HG03558 (cell line): ENCODE data around the gene ZNF490.
"Not testable (repeated sequence)": the region's sequence is repeated elsewhere in the genome, so short reads cannot be mapped to it uniquely, and the experiment has no call there.

Experiments
- ATAC-seq: cut with Tn5 transposase; IDR thresholded peaks from one replicate; pipeline ENCODE4 v1.9.1; 2021; ENCODE audit warnings: moderate number of reproducible peaks; ENCODE audit not compliant: unreplicated experiment; ENCODE audit errors: extremely low read depth

ZNF490 gene

GRCh38 chr19:12610540-12611360 is at the start of gene ZNF490, which contains the start of gene ZNF791:
Gene ZNF490, minus strand, starts transcription at chr19:12610813. Its CDS starts 133 bp downstream, at chr19:12610680.
Gene ZNF791, plus strand, starts transcription at chr19:12610920. Its CDS starts 160 bp downstream, at chr19:12611080.
- ATAC-seq: peak; percentile 39

- ATAC-seq: no peak
Measured at GRCh38 chr19:12657966-12658365, 47.4 kb upstream of the ZNF490 start.

GRCh38 chr19:12656899-12657571 is 46.4 kb upstream of the ZNF490 start:
- no peak for ATAC-seq

DNA sequence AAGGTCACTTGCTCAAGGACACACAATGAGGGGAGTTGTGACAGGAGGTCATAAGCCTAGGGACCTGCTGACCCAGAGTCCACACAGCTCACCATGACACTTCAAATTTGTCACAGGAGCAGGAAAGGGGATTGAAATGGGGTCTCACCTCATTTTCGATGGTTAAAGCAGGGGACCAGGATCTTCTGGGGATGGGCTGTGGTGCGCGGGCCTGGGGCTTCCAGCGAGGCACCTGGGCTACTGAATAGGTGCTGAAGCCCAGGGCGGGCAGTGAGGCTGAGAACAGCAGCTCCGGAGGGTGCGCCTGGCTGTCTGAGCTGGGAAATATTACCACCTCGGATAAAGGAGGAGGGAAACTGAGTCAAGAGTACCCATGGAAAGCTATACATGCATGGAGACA is 44.9 kb upstream of the ZNF490 start:
- no peak for ATAC-seq

GRCh38 chr19:12652219-12652618 is 41.6 kb upstream of the ZNF490 start:
- no peak for ATAC-seq

DNA sequence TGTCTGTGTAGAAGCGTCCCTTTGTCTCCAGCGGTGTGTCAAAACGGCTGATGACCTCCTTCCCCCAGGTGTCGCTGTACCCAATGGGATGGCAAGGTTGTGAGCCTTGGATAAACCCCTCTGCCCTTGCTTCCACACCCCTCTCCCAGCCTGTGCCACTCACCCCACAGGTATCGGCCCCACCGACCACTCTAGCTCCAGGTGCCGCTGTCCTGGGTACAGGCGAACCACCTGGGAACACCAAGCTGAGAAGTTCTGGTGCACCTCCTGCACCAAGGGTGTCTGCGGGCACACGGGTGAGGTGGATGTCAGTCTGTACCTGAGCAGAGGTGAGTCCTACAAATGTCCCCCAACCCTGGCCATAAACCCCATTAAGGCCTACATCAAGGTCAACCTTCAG is 39.3 kb upstream of the ZNF490 start:
- ATAC-seq: no peak

DNA sequence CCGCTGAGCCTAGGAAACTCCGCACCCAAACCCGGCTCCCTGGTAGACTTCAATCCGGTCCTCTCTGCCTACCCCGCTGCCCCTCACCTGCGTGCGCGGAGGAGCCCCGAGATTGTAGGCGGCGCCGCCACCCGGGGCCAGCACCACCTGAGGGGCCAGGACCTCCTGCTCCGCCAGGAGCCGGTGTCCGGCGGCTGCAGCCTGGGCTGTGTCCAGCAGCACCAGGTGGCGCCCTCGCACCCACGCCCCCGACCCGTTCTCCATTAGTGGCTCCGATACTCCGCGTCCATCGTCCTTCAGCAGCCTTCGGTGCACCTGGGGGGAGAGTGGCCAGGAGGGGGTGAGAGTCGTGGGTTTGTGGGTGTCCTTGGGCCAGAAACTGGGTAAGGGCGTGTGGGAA is 37.5 kb upstream of the ZNF490 start:
- no peak for ATAC-seq

- ATAC-seq: no peak
Measured at GRCh38 chr19:12647490-12648071, 37.0 kb upstream of the ZNF490 start.

DNA sequence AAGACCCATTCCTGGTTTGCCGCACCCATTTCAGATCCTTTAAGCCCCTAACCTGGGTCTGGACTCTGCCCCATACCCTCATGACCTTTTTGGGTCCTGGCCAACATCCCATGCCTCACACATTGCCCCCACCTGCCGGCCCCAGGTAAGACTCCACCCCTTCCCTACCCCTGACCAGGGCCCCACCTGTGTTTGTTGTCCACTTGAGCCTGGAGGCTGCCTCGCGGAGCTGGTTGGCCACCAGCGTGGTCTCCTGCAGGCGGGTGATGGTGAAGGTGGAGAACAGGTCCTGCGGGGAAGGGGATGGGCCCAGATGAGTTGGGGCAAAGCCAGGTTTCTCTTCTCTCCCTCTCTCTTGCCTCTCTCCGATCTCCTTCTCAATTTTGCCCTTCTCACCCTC is 36.4 kb upstream of the ZNF490 start:
- no peak for ATAC-seq

- no peak for ATAC-seq
Measured at GRCh38 chr19:12646551-12646950, 35.9 kb upstream of the ZNF490 start.

GRCh38 chr19:12643716-12644115 is 33.1 kb upstream of the ZNF490 start:
- ATAC-seq: not testable (repeated sequence)

DNA sequence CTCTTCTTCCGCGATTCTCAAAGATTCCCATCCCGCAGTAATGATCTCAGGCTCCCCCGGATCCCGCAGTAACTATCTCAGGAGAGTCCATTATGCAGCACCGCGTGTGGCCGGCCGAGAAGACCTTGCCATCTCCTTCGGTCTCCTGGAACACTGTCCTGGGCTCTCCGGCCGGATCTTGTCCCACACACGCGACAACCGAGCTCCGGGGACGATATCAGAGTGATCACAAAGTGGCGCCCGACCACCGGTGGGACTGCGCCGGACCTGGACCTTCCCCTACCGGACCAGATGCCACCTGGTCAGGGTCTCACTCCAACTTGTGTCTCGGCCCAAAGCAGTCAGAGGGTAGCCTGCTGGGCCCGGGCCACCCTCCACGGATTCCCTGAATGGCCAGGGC is 31.9 kb upstream of the ZNF490 start:
- no peak for ATAC-seq

DNA sequence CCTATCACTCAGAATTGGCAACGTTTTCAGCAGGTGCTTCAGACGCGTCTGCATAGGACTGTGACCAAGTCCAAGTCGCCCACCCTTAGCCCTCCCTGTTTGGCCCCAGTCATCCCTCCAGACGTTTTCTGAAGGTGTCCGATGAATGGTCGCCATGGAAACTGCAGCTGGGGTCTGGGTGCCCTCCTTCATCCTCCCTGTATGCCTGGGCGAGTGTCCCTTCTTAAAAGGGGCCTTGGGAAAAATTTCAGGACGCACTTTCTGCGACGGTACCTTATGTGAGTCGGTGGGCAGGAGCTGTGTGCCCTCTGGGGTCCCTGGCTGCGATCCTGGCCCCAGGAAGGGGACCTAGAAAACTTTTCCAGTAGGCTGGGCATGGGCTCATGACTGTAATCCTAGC is 30.8 kb upstream of the ZNF490 start:
- ATAC-seq: no peak

DNA sequence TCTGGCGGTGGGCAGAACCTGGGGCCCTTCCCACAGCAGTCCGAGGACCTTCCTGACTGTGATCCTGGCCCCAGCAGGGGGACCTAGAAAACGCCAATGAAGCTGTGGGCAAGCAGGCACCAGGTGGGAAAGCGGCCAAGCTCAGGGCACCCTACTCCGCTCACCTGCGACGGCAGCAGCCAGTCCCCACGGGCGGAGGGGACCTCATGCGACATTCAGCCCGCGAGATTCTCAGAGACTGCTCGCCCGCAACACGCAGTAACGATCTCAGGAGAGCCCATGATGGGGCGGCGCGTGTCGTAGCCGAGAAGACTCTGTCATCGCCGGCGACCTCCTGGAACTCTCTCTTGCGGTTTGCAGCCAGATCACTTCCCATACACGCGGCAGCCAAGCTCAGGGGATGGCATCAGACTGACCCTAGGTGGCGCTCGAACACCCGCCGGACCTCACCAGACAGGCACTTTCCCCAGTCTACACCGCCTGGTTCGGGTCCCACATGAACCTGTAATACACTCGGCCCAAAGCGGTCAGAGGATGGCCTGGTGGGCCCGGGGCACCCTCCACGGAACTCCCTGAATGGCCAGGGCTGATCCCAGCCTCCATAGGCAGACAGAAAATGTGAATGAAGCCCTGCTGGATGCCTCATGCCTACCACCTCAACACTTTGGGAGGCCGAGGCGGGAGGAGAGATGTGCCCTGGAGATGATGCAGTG is 29.4 kb upstream of the ZNF490 start:
- ATAC-seq: no peak

DNA sequence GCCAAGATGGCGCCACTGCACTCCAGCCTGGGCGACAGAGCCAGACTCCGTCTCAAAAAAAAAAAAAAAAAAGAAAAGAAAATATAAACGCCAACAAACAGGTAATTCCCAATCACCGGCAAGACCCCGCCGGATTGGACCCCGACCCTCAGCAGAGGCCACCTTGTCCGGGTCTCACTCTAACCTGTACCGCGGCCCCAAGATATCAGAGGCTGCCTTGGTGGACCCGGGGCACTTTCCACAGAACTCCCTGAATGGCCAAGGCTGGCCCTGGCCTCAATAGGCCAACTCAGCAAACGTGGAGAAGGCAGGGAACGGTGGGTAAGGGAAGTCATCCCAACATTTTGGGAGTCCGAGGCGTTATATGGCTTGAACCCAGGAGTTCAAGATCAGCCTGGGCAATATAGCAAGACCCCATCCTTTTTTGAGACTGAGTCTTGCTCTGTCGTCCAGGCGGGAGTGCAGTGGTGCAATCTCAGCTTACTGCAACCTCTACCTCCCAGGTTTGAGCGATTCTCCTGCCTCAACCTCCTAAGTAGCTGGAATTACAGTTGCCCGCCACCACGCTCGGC is 28.1 kb upstream of the ZNF490 start:
- ATAC-seq: no peak

DNA sequence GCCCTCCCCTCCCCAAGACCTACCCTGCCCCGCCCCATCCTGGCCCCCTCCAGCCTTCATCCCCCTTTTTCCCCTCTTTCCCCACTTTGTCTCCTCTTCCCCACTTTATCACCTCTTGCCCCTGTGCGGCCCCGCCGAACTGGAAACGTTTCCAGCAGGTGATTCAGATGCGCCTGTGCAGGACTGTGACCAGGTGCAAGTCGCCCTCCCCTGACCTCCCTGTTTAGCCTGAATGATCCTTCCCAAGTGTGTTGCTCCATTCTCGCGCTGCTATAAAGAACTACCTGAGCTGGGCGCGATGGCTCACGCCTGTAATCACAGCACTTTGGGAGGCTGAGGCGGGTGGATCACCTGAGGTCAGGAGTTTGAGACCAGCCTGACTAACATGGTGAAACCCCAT is 26.0 kb upstream of the ZNF490 start:
- ATAC-seq: no peak

GRCh38 chr19:12629215-12629614 is 18.6 kb upstream of the ZNF490 start:
- no peak for ATAC-seq

GRCh38 chr19:12628040-12629022 is 17.7 kb upstream of the ZNF490 start:
- no peak for ATAC-seq

- ATAC-seq: no peak
Measured at GRCh38 chr19:12626958-12627357, 16.3 kb upstream of the ZNF490 start.
